GM23338 (cell line): ENCODE measurements around the gene PLBD2. TPM values are rescaled to one million over a fixed set of nuclear protein-coding genes. Genes with fewer than 3 reads are reported as not detected.

Source experiments
- ATAC-seq: fragments of 200-7000 bp; cut with Tn5 transposase; 3 replicates; pipeline ENCODE4 v1.9.1; 2020
- DNase-seq: peaks from one replicate; pipeline ENCODE4 v3.0.0-alpha.2; 2015; ENCODE audit warnings: low spot score
- H2AFZ ChIP-seq: fragments of 200-600 bp; sonication (generic); 2 replicates; pipeline ENCODE4 v1.8.0; 2016; ENCODE audit warnings: antibody characterized with exemption, mild to moderate bottlenecking, moderate library complexity
- H3F3A ChIP-seq: fragments of 200-600 bp; sonication (generic); replicated peaks from 2 replicates; pipeline ENCODE4 v1.8.0; 2017; ENCODE audit warnings: antibody characterized with exemption, mixed run types, low read depth
- H3K27ac ChIP-seq: fragments of 200-600 bp; sonication (generic); 2 replicates; pipeline ENCODE4 v1.6.1; 2016; ENCODE audit warnings: low read depth
- H3K27me3 ChIP-seq: fragments of 200-600 bp; sonication (generic); 2 replicates; pipeline ENCODE4 v1.8.0; 2016; ENCODE audit warnings: mild to moderate bottlenecking, mixed run types, moderate library complexity; ENCODE audit not compliant: insufficient read depth
- H3K36me3 ChIP-seq: fragments of 200-600 bp; sonication (generic); 2 replicates; pipeline ENCODE4 v1.8.0; 2016; ENCODE audit warnings: mild to moderate bottlenecking; ENCODE audit not compliant: insufficient read depth
- H3K4me1 ChIP-seq: fragments of 200-600 bp; sonication (generic); 2 replicates; pipeline ENCODE4 v1.8.0; 2016; ENCODE audit warnings: mild to moderate bottlenecking, moderate library complexity; ENCODE audit not compliant: insufficient read depth
- H3K4me2 ChIP-seq: fragments of 200-600 bp; sonication (generic); 2 replicates; pipeline ENCODE4 v1.7.1; 2017; ENCODE audit warnings: mixed run types
- H3K4me3 ChIP-seq: fragments of 200-600 bp; sonication (generic); 2 replicates; pipeline ENCODE4 v1.6.1; 2016; ENCODE audit warnings: mixed run types
- H3K79me2 ChIP-seq: fragments of 200-600 bp; sonication (generic); replicated peaks from 2 replicates; pipeline ENCODE4 v1.8.0; 2017; ENCODE audit warnings: mild to moderate bottlenecking; ENCODE audit not compliant: insufficient read depth
- H3K9me2 ChIP-seq: fragments of 200-600 bp; sonication (generic); 2 replicates; pipeline ENCODE4 v1.8.0; 2017; ENCODE audit not compliant: insufficient read depth
- H4K20me1 ChIP-seq: fragments of 200-600 bp; sonication (generic); replicated peaks from 2 replicates; pipeline ENCODE4 v1.8.0; 2017; ENCODE audit warnings: mild to moderate bottlenecking; ENCODE audit not compliant: insufficient read depth
- H3K27ac Mint-ChIP-seq: 2 replicates; pipeline ENCODE4 v1.8.0; 2020; ENCODE audit warnings: inconsistent platforms, mild to moderate bottlenecking, moderate library complexity, mixed read lengths
- H3K27me3 Mint-ChIP-seq: 3 replicates; pipeline ENCODE4 v1.8.0; 2022; ENCODE audit warnings: low read depth, mild to moderate bottlenecking, moderate library complexity, mixed read lengths, inconsistent platforms; ENCODE audit not compliant: insufficient read depth, poor library complexity
- H3K36me3 Mint-ChIP-seq: 3 replicates; pipeline ENCODE4 v1.8.0; 2021; ENCODE audit warnings: low read depth, mild to moderate bottlenecking, inconsistent platforms, moderate library complexity, mixed read lengths
- H3K4me1 Mint-ChIP-seq: 3 replicates; pipeline ENCODE4 v1.8.0; 2020; ENCODE audit warnings: mild to moderate bottlenecking, inconsistent platforms, mixed read lengths
- H3K4me3 Mint-ChIP-seq: 3 replicates; pipeline ENCODE4 v1.8.0; 2021; ENCODE audit warnings: moderate library complexity, mild to moderate bottlenecking, inconsistent platforms, mixed read lengths
- H3K9me3 Mint-ChIP-seq: 3 replicates; pipeline ENCODE4 v1.8.0; 2020; ENCODE audit warnings: moderate library complexity, mild to moderate bottlenecking, inconsistent platforms, mixed read lengths
- CREB1 ChIP-seq: fragments of 250-450 bp; sonication (Bioruptor Pico); IDR thresholded peaks from 2 replicates; pipeline ENCODE4 v1.5.0; 2020; ENCODE audit warnings: low read depth, mild to moderate bottlenecking, moderate library complexity
- EZH2phosphoT487 ChIP-seq: fragments of 200-600 bp; sonication (generic); IDR thresholded peaks from one replicate; pipeline ENCODE4 v1.8.1; 2018; ENCODE audit warnings: antibody characterized with exemption; ENCODE audit not compliant: unreplicated experiment
- NANOG ChIP-seq: IDR thresholded peaks from 2 replicates; pipeline ENCODE4 v1.6.1; 2016; ENCODE audit warnings: antibody characterized with exemption, borderline replicate concordance
- POLR2AphosphoS5 ChIP-seq: IDR thresholded peaks from 2 replicates; pipeline ENCODE4 v1.6.1; 2016; ENCODE audit warnings: antibody characterized with exemption, low read depth
- STAT1 ChIP-seq: IDR thresholded peaks from one replicate; pipeline ENCODE4 v1.6.1; 2016; ENCODE audit warnings: antibody characterized with exemption; ENCODE audit not compliant: unreplicated experiment
- ZNF331 ChIP-seq: fragments of 250-450 bp; sonication (Bioruptor Pico); IDR thresholded peaks from 2 replicates; pipeline ENCODE4 v1.5.0; 2020; ENCODE audit warnings: low read depth, mild to moderate bottlenecking, moderate library complexity
- polyA plus RNA-seq: library from polyadenylated mRNA; unstranded; fragments of >200 nt; fragmentation: Nextera tagmentation; extraction: Ambion mirVana; gene quantifications from 2 replicates; pipeline ENCODE4 v1.2.1, GENCODE V29; 2016
- total RNA-seq: library from RNA; depleted of rRNA; stranded (reverse); fragments of >200 nt; shearing (Covaris generic); gene quantifications from 2 replicates; pipeline ENCODE4 v1.2.3, GENCODE V29; 2014
- TF ChIP-seq, protein P1 (sequence below): fragments of 250-450 bp; sonication (Bioruptor Pico); IDR thresholded peaks from 2 replicates; pipeline ENCODE4 v1.5.0; 2020; ENCODE audit warnings: mild to moderate bottlenecking, moderate library complexity
- TF ChIP-seq, protein P2 (sequence below), 2 experiments: fragments of 200-600 bp in 1 of 2; sonication (generic) in 1 of 2; conservative IDR thresholded peaks; 2 replicates each; pipeline versions ENCODE4 v1.5.1 to v1.6.1; 2016 to 2017; ENCODE audit warnings: antibody characterized with exemption in 2 of 2, low read depth in 2 of 2, mild to moderate bottlenecking in 2 of 2, moderate library complexity in 1 of 2
- TF ChIP-seq, protein P3 (sequence below): IDR thresholded peaks from one replicate; pipeline ENCODE4 v1.6.1; 2018; ENCODE audit warnings: antibody characterized with exemption; ENCODE audit not compliant: unreplicated experiment
- TF ChIP-seq, protein P4 (sequence below): IDR thresholded peaks from 2 replicates; pipeline ENCODE4 v1.6.1; 2016; ENCODE audit warnings: antibody characterized with exemption

The PLBD2 gene
- total and polyA plus RNA-seq, 2 experiments from 2014 or later, result 10.2 to 37.1 TPM

DNA sequence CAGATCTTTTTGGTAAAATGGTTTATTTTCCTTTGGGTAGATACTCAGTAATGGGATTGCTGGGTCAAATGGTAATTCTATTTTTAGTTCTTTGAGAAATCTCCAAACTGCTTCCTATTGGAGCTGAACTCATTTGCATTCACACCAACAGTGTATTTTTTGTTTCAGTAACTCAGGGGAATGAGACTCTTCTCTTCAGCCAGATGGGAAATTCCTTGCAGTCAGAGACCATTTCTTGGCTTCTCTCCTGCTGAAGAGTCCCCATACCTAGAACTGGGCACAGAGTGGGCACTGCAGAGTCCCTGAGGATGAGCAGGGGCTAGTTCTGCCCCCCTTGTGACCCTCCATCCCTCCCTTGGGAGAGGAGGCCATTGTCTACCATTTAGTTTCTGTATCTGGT is 74.6 kb downstream of the PLBD2 start (continued):
- TF ChIP-seq, protein P1, sequence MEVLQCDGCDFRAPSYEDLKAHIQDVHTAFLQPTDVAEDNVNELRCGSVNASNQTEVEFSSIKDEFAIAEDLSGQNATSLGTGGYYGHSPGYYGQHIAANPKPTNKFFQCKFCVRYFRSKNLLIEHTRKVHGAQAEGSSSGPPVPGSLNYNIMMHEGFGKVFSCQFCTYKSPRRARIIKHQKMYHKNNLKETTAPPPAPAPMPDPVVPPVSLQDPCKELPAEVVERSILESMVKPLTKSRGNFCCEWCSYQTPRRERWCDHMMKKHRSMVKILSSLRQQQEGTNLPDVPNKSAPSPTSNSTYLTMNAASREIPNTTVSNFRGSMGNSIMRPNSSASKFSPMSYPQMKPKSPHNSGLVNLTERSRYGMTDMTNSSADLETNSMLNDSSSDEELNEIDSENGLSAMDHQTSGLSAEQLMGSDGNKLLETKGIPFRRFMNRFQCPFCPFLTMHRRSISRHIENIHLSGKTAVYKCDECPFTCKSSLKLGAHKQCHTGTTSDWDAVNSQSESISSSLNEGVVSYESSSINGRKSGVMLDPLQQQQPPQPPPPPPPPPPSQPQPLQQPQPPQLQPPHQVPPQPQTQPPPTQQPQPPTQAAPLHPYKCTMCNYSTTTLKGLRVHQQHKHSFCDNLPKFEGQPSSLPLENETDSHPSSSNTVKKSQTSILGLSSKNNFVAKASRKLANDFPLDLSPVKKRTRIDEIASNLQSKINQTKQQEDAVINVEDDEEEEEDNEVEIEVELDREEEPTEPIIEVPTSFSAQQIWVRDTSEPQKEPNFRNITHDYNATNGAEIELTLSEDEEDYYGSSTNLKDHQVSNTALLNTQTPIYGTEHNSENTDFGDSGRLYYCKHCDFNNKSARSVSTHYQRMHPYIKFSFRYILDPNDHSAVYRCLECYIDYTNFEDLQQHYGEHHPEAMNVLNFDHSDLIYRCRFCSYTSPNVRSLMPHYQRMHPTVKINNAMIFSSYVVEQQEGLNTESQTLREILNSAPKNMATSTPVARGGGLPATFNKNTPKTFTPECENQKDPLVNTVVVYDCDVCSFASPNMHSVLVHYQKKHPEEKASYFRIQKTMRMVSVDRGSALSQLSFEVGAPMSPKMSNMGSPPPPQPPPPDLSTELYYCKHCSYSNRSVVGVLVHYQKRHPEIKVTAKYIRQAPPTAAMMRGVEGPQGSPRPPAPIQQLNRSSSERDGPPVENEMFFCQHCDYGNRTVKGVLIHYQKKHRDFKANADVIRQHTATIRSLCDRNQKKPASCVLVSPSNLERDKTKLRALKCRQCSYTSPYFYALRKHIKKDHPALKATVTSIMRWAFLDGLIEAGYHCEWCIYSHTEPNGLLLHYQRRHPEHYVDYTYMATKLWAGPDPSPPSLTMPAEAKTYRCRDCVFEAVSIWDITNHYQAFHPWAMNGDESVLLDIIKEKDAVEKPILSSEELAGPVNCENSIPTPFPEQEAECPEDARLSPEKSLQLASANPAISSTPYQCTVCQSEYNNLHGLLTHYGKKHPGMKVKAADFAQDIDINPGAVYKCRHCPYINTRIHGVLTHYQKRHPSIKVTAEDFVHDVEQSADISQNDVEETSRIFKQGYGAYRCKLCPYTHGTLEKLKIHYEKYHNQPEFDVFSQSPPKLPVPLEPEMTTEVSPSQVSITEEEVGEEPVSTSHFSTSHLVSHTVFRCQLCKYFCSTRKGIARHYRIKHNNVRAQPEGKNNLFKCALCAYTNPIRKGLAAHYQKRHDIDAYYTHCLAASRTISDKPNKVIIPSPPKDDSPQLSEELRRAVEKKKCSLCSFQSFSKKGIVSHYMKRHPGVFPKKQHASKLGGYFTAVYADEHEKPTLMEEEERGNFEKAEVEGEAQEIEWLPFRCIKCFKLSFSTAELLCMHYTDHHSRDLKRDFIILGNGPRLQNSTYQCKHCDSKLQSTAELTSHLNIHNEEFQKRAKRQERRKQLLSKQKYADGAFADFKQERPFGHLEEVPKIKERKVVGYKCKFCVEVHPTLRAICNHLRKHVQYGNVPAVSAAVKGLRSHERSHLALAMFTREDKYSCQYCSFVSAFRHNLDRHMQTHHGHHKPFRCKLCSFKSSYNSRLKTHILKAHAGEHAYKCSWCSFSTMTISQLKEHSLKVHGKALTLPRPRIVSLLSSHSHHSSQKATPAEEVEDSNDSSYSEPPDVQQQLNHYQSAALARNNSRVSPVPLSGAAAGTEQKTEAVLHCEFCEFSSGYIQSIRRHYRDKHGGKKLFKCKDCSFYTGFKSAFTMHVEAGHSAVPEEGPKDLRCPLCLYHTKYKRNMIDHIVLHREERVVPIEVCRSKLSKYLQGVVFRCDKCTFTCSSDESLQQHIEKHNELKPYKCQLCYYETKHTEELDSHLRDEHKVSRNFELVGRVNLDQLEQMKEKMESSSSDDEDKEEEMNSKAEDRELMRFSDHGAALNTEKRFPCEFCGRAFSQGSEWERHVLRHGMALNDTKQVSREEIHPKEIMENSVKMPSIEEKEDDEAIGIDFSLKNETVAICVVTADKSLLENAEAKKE (CRISPR knock-in tag), result no peak
- TF ChIP-seq, protein P2, sequence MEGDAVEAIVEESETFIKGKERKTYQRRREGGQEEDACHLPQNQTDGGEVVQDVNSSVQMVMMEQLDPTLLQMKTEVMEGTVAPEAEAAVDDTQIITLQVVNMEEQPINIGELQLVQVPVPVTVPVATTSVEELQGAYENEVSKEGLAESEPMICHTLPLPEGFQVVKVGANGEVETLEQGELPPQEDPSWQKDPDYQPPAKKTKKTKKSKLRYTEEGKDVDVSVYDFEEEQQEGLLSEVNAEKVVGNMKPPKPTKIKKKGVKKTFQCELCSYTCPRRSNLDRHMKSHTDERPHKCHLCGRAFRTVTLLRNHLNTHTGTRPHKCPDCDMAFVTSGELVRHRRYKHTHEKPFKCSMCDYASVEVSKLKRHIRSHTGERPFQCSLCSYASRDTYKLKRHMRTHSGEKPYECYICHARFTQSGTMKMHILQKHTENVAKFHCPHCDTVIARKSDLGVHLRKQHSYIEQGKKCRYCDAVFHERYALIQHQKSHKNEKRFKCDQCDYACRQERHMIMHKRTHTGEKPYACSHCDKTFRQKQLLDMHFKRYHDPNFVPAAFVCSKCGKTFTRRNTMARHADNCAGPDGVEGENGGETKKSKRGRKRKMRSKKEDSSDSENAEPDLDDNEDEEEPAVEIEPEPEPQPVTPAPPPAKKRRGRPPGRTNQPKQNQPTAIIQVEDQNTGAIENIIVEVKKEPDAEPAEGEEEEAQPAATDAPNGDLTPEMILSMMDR (conservative IDR thresholded peaks at IDR 0.05; ENCODE audit: low read depth in 2 of 2), result no peak

DNA sequence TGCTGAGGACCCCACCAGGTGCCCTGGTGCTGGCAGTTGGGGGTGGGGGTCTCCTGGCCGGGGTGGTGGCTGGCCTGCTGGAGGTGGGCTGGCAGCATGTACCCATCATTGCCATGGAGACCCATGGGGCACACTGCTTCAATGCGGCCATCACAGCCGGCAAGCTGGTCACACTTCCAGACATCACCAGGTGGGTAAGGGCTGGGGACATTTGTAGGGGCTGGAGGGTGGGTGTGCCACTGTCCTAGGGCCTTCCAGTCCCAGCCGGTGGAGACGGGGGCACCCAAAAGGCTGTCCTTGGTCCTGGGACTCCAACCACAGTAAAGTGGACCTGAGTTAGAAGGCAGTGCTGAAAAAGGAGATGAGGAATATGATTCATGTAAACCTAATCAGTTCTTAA is 77.0 kb downstream of the PLBD2 start:
- no peak for DNase-seq
- Histone ChIP-seq H3K9me2 (no peaks in the 10 kb centered on the region), H4K20me1 (no peaks in the 10 kb centered on the region), H3K27ac (no peak overlapping the region), H3F3A (no peaks in the 10 kb centered on the region), H3K4me1 (no peaks in the 10 kb centered on the region), H3K4me3 (no peak overlapping the region), H3K4me2 (no peak overlapping the region), H3K79me2 (no peaks in the 10 kb centered on the region), H3K36me3 (no peaks in the 10 kb centered on the region), H2AFZ (no peak overlapping the region), H3K27me3 (no peaks in the 10 kb centered on the region)
- Mint-ChIP-seq H3K27ac (no peak overlapping the region), H3K4me1 (0 out of 3 replicates have a peak, but pooled peaks cover 3% of the 10 kb centered on the region), H3K27me3 (peaks cover 6% of the 10 kb centered on the region), H3K4me3 (no peak overlapping the region), H3K9me3 (no peaks in the 10 kb centered on the region; the same call in 2 of the 3 replicates), H3K36me3 (no peaks in the 10 kb centered on the region)
- ATAC-seq, result no peak
- TF ChIP-seq, protein P2 (conservative IDR thresholded peaks at IDR 0.05; ENCODE audit: low read depth in 2 of 2), result no peak
- TF ChIP-seq, protein P3, sequence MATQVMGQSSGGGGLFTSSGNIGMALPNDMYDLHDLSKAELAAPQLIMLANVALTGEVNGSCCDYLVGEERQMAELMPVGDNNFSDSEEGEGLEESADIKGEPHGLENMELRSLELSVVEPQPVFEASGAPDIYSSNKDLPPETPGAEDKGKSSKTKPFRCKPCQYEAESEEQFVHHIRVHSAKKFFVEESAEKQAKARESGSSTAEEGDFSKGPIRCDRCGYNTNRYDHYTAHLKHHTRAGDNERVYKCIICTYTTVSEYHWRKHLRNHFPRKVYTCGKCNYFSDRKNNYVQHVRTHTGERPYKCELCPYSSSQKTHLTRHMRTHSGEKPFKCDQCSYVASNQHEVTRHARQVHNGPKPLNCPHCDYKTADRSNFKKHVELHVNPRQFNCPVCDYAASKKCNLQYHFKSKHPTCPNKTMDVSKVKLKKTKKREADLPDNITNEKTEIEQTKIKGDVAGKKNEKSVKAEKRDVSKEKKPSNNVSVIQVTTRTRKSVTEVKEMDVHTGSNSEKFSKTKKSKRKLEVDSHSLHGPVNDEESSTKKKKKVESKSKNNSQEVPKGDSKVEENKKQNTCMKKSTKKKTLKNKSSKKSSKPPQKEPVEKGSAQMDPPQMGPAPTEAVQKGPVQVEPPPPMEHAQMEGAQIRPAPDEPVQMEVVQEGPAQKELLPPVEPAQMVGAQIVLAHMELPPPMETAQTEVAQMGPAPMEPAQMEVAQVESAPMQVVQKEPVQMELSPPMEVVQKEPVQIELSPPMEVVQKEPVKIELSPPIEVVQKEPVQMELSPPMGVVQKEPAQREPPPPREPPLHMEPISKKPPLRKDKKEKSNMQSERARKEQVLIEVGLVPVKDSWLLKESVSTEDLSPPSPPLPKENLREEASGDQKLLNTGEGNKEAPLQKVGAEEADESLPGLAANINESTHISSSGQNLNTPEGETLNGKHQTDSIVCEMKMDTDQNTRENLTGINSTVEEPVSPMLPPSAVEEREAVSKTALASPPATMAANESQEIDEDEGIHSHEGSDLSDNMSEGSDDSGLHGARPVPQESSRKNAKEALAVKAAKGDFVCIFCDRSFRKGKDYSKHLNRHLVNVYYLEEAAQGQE, result no peak
- TF ChIP-seq CREB1 (CRISPR knock-in tag), result no peak
- TF ChIP-seq NANOG, result no peak
- TF ChIP-seq EZH2phosphoT487, result no peak
- no peak for TF ChIP-seq POLR2AphosphoS5
- no peak for TF ChIP-seq STAT1
- TF ChIP-seq, protein P4, sequence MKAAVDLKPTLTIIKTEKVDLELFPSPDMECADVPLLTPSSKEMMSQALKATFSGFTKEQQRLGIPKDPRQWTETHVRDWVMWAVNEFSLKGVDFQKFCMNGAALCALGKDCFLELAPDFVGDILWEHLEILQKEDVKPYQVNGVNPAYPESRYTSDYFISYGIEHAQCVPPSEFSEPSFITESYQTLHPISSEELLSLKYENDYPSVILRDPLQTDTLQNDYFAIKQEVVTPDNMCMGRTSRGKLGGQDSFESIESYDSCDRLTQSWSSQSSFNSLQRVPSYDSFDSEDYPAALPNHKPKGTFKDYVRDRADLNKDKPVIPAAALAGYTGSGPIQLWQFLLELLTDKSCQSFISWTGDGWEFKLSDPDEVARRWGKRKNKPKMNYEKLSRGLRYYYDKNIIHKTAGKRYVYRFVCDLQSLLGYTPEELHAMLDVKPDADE, result no peak
- no peak for TF ChIP-seq ZNF331 (CRISPR knock-in tag)
